GM19043 (cell line): ENCODE measurements around the gene SLC1A7.

Source experiments
- ATAC-seq: cut with Tn5 transposase; IDR thresholded peaks from one replicate; pipeline ENCODE4 v1.9.1; 2021; ENCODE audit warnings: low read depth; ENCODE audit not compliant: unreplicated experiment

The SLC1A7 gene

GRCh38 chr1:53134961-53135734 lies 7.3 kb downstream of the SLC1A7 start:
- ATAC-seq, result no peak

- ATAC-seq, result no peak
Observed at GRCh38 chr1:53134042-53134485, 8.4 kb downstream of the SLC1A7 start.

- no peak for ATAC-seq
Observed at GRCh38 chr1:53133261-53134041, 9.0 kb downstream of the SLC1A7 start.

GRCh38 chr1:53132176-53132575 lies 10.3 kb downstream of the SLC1A7 start:
- ATAC-seq, result no peak

- no peak for ATAC-seq
Observed at GRCh38 chr1:53131590-53131938, 10.9 kb downstream of the SLC1A7 start.

- ATAC-seq, result no peak
Observed at GRCh38 chr1:53130878-53131589, 11.4 kb downstream of the SLC1A7 start.

- no peak for ATAC-seq
Observed at GRCh38 chr1:53130598-53130877, 11.9 kb downstream of the SLC1A7 start.

- no peak for ATAC-seq
Observed at GRCh38 chr1:53129891-53130597, 12.4 kb downstream of the SLC1A7 start.

GRCh38 chr1:53128401-53128800 lies 14.0 kb downstream of the SLC1A7 start:
- no peak for ATAC-seq

- no peak for ATAC-seq
Observed at GRCh38 chr1:53127546-53127945, 14.9 kb downstream of the SLC1A7 start.

GRCh38 chr1:53126495-53126894 lies 15.9 kb downstream of the SLC1A7 start:
- no peak for ATAC-seq

- ATAC-seq, result no peak
Observed at GRCh38 chr1:53125623-53126360, 16.6 kb downstream of the SLC1A7 start.

GRCh38 chr1:53125122-53125521 lies 17.3 kb downstream of the SLC1A7 start:
- no peak for ATAC-seq

- ATAC-seq, result no peak
Observed at GRCh38 chr1:53123453-53124140, 18.8 kb downstream of the SLC1A7 start.

GRCh38 chr1:53122961-53123413 lies 19.5 kb downstream of the SLC1A7 start:
- ATAC-seq, result no peak

- ATAC-seq, result no peak
Observed at GRCh38 chr1:53122201-53122885, 20.1 kb downstream of the SLC1A7 start.

- ATAC-seq, result no peak
Observed at GRCh38 chr1:53121319-53122172, 20.9 kb downstream of the SLC1A7 start.

- ATAC-seq, result no peak
Observed at GRCh38 chr1:53120659-53121058, 21.8 kb downstream of the SLC1A7 start.
